PC-3 (cell line): ENCODE data around the gene SLC25A45.

ENCODE experiments used
- CTCF ChIP-seq: fragments of 300-600 bp; sonication (generic); conservative IDR thresholded peaks from 2 replicates; pipeline ENCODE4 v1.5.1; 2017; ENCODE audit warnings: antibody characterized with exemption, low read depth, mild to moderate bottlenecking, low read length
- EZH2phosphoT487 ChIP-seq: fragments of 300-600 bp; sonication (generic); IDR thresholded peaks from 2 replicates; pipeline ENCODE4 v1.6.1; 2018; ENCODE audit warnings: mild to moderate bottlenecking, antibody characterized with exemption, low read length, borderline replicate concordance

GRCh38 chr11:65363770-65364169 lies 18.7 kb downstream of the SLC25A45 start:
- TF ChIP-seq EZH2phosphoT487 (no peak), CTCF (no peak)
